ENCODE data around the gene RNASE12.

RNASE12 gene

GRCh38 chr14:20627346-20628027, 36.3 kb upstream of the RNASE12 start:
- Histone ChIP-seq H3K27ac (ENCODE audit: extremely low read depth, low read depth, low read length) (no peak overlapping the region), H3K36me3 (ENCODE audit: control insufficient read depth in 2 of 2, insufficient read depth in 1 of 2, low read length in 2 of 2) (no peaks in the 10 kb centered on the region), H3K4me1 (ENCODE audit: control insufficient read depth, insufficient read depth, low read length) (no peaks in the 10 kb centered on the region), H3K9me3 (ENCODE audit: control insufficient read depth, insufficient read depth, low read depth, low read length) (no peaks in the 10 kb centered on the region), H3K4me3 (ENCODE audit: low read depth, low read length) (no peak overlapping the region)
- ChIA-PET CTCF (interaction anchor here (1.6 kb wide), 1 partner anchor 56 kb away, joined by 3 read pairs; no protein-coding TSS in a partner anchor), POLR2A (interaction anchor here (1.0 kb wide), 1 partner anchor 56 kb away, joined by 3 read pairs; no protein-coding TSS in a partner anchor)
- 0 out of 2 replicates have a peak, but pooled peaks have one; percentile 29 for TF ChIP-seq IKZF3 (tag by site-specific recombination; IDR thresholded peaks at IDR 0.05)
- no peak for TF ChIP-seq ZNF555 (tag by site-specific recombination; conservative IDR thresholded peaks at IDR 0.05)

DNA sequence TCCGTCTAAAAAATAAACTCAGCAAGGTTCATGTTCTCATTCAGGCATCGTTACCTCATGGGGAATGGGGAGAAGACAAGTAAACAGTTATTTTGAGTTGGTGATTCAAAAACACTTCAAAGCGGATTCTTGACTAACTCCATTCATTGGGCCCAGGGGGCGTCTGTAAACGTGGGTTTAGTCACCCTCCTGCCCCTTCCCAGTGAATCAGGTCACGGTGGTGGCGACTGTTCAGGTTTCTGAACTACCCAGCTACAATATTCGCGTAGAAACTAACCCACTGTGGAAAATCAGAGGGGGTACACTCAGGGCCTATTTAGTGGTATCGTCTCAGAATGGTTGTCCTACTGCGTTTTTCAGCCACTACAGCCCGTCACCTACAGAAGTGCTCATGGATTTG, 35.1 kb upstream of the RNASE12 start:
- Histone ChIP-seq H3K36me3 (ENCODE audit: control insufficient read depth in 2 of 2, insufficient read depth in 1 of 2, low read length in 2 of 2) (no peaks in the 10 kb centered on the region), H3K4me3 (ENCODE audit: low read depth, low read length) (no peak overlapping the region), H3K27ac (ENCODE audit: extremely low read depth, low read depth, low read length) (no peak overlapping the region), H3K4me1 (ENCODE audit: control insufficient read depth, insufficient read depth, low read length) (no peaks in the 10 kb centered on the region), H3K9me3 (ENCODE audit: control insufficient read depth, insufficient read depth, low read depth, low read length) (no peaks in the 10 kb centered on the region)
- ChIA-PET POLR2A (no interaction called here), CTCF (interaction anchor here (0.7 to 1.4 kb wide), 2 partner anchors 13 to 211 kb away, joined by 3 read pairs; no protein-coding TSS in a partner anchor)
- TF ChIP-seq ZNF639 (tag by site-specific recombination; IDR thresholded peaks at IDR 0.05), result no peak
- TF ChIP-seq, protein P1, sequence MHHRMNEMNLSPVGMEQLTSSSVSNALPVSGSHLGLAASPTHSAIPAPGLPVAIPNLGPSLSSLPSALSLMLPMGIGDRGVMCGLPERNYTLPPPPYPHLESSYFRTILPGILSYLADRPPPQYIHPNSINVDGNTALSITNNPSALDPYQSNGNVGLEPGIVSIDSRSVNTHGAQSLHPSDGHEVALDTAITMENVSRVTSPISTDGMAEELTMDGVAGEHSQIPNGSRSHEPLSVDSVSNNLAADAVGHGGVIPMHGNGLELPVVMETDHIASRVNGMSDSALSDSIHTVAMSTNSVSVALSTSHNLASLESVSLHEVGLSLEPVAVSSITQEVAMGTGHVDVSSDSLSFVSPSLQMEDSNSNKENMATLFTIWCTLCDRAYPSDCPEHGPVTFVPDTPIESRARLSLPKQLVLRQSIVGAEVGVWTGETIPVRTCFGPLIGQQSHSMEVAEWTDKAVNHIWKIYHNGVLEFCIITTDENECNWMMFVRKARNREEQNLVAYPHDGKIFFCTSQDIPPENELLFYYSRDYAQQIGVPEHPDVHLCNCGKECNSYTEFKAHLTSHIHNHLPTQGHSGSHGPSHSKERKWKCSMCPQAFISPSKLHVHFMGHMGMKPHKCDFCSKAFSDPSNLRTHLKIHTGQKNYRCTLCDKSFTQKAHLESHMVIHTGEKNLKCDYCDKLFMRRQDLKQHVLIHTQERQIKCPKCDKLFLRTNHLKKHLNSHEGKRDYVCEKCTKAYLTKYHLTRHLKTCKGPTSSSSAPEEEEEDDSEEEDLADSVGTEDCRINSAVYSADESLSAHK (tag by site-specific recombination; IDR thresholded peaks at IDR 0.05), result no peak
- no peak for TF ChIP-seq ZNF184 (tag by site-specific recombination; IDR thresholded peaks at IDR 0.05)
- no peak for TF ChIP-seq GLIS2 (tag by site-specific recombination; IDR thresholded peaks at IDR 0.05)
- TF ChIP-seq YY2 (tag by site-specific recombination; IDR thresholded peaks at IDR 0.05), result no peak
- no peak for TF ChIP-seq HOXA7 (CRISPR knock-in tag; IDR thresholded peaks at IDR 0.05; ENCODE audit: borderline replicate concordance)
- no peak for TF ChIP-seq ZNF660 (tag by site-specific recombination; IDR thresholded peaks at IDR 0.05)
- no peak for TF ChIP-seq ZBTB48 (tag by site-specific recombination; IDR thresholded peaks at IDR 0.05)
- TF ChIP-seq ZNF571 (tag by site-specific recombination; IDR thresholded peaks at IDR 0.05), result no peak
- TF ChIP-seq ZNF221 (tag by site-specific recombination; IDR thresholded peaks at IDR 0.05; ENCODE audit: borderline replicate concordance), result no peak
- no peak for TF ChIP-seq ZNF624 (tag by site-specific recombination; IDR thresholded peaks at IDR 0.05)
- no peak for TF ChIP-seq ZFP41 (tag by site-specific recombination; IDR thresholded peaks at IDR 0.05; ENCODE audit: borderline replicate concordance)
- no peak for TF ChIP-seq ZNF155 (tag by site-specific recombination; IDR thresholded peaks at IDR 0.05)
- TF ChIP-seq, protein P2, sequence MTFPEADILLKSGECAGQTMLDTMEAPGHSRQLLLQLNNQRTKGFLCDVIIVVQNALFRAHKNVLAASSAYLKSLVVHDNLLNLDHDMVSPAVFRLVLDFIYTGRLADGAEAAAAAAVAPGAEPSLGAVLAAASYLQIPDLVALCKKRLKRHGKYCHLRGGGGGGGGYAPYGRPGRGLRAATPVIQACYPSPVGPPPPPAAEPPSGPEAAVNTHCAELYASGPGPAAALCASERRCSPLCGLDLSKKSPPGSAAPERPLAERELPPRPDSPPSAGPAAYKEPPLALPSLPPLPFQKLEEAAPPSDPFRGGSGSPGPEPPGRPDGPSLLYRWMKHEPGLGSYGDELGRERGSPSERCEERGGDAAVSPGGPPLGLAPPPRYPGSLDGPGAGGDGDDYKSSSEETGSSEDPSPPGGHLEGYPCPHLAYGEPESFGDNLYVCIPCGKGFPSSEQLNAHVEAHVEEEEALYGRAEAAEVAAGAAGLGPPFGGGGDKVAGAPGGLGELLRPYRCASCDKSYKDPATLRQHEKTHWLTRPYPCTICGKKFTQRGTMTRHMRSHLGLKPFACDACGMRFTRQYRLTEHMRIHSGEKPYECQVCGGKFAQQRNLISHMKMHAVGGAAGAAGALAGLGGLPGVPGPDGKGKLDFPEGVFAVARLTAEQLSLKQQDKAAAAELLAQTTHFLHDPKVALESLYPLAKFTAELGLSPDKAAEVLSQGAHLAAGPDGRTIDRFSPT (tag by site-specific recombination; IDR thresholded peaks at IDR 0.05), result no peak
- TF ChIP-seq SALL2 (tag by site-specific recombination; IDR thresholded peaks at IDR 0.05; ENCODE audit: borderline replicate concordance), result no peak

Measured in HEK293 (cell line).